ENCODE results near the gene TMEM143. TPM values are rescaled to one million over a fixed set of nuclear protein-coding genes. Genes with fewer than 3 reads are reported as not detected.

TMEM143 gene
- total RNA-seq, 1 donor from 2014 or later = 10.4 TPM

GRCh38 chr19:48361912-48362311, 1.8 kb downstream of the TMEM143 start:
- no peak for DNase-seq (ENCODE audit: low read depth)

- DNase-seq (ENCODE audit: low read depth) = no peak
These were observed 4.6 kb downstream of the TMEM143 start for GRCh38 chr19:48359123-48359522.

GRCh38 chr19:48355365-48355954, 8.3 kb downstream of the TMEM143 start:
- no peak for DNase-seq (ENCODE audit: low read depth)

GRCh38 chr19:48354332-48354992, 9.3 kb downstream of the TMEM143 start:
- no peak for DNase-seq (ENCODE audit: low read depth)

GRCh38 chr19:48353677-48354076, 10.1 kb downstream of the TMEM143 start:
- DNase-seq (ENCODE audit: low read depth) = no peak

GRCh38 chr19:48351341-48351752, 12.4 kb downstream of the TMEM143 start:
- peak; percentile 33 for DNase-seq (ENCODE audit: low read depth)

GRCh38 chr19:48350856-48351255, 12.9 kb downstream of the TMEM143 start:
- no peak for DNase-seq (ENCODE audit: low read depth)

- no peak for DNase-seq (ENCODE audit: low read depth)
These were observed 15.0 kb downstream of the TMEM143 start for GRCh38 chr19:48348737-48349136.

- DNase-seq (ENCODE audit: low read depth) = no peak
These were observed 15.7 kb downstream of the TMEM143 start for GRCh38 chr19:48348045-48348444.

- DNase-seq (ENCODE audit: low read depth) = no peak
These were observed 17.5 kb downstream of the TMEM143 start for GRCh38 chr19:48346191-48346590.

- DNase-seq (ENCODE audit: low read depth) = no peak
These were observed 18.8 kb downstream of the TMEM143 start for GRCh38 chr19:48344892-48345291.

GRCh38 chr19:48342841-48343540, 20.7 kb downstream of the TMEM143 start:
- no peak for DNase-seq (ENCODE audit: low read depth)

GRCh38 chr19:48342414-48342738, 21.4 kb downstream of the TMEM143 start:
- no peak for DNase-seq (ENCODE audit: low read depth)

- DNase-seq (ENCODE audit: low read depth) = no peak
These were observed 22.0 kb downstream of the TMEM143 start for GRCh38 chr19:48341515-48342413.

- peak; percentile 63 for DNase-seq (ENCODE audit: low read depth)
These were observed 22.7 kb downstream of the TMEM143 start for GRCh38 chr19:48340995-48341394.

- DNase-seq (ENCODE audit: low read depth) = no peak
These were observed 24.8 kb downstream of the TMEM143 start for GRCh38 chr19:48338802-48339503.

- DNase-seq (ENCODE audit: low read depth) = no peak
These were observed 25.4 kb downstream of the TMEM143 start for GRCh38 chr19:48338253-48338755.

- peak; percentile 82 for DNase-seq (ENCODE audit: low read depth)
These were observed 30.0 kb downstream of the TMEM143 start for GRCh38 chr19:48333467-48334384.

- peak; percentile 100 for DNase-seq (ENCODE audit: low read depth)
These were observed 30.9 kb downstream of the TMEM143 start for GRCh38 chr19:48332662-48333466.

All from myocyte (in vitro differentiated cells).